ENCODE measurements around the gene ASL. TPM values are rescaled to one million over a fixed set of nuclear protein-coding genes. Genes with fewer than 3 reads are reported as not detected.

Gene ASL
- polyA plus RNA-seq, 2 of the 4 experiments (the other 2 are of a cell fraction): 20.2 to 23.4 TPM

DNA sequence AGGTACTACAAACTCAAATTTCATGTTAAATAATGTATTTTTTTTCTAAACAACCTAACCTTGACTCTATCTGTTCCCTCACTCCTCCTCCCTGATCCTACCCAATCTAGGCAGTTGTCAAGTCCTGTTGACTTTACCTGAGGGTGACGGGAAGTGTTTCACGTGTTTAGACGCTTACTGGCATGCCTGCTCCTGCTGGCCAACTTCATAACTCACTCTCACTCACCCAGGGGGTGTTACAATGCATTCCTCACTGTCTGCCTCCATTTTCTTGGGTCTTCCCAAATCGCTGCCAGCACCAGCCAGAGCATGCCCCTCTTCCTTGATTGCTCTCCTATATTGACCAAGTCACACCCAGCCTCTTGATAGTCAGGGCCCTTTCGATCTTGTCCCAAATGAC, 67.4 kb downstream of the ASL start:
- DNase-seq (ENCODE audit: low read depth in 1 of 2, low spot score in 1 of 2) (no peak), FAIRE-seq (no peak), ATAC-seq (no peak)
- 88% methylated on average over 5 of the region's 5 CpGs for WGBS (ENCODE audit: missing lambda C conversion rate)
- H3K9me3 ChIP-seq: no peaks in the 10 kb centered on the region
- peaks cover 15% of the 10 kb centered on the region; the same call in 2 of the 3 replicates for H3K4me1 ChIP-seq
- H3K4me3 ChIP-seq: no peak overlapping the region
- H3K27ac ChIP-seq: no peak overlapping the region
- no peak overlapping the region for H3K4me2 ChIP-seq
- TF ChIP-seq MYC (IDR thresholded peaks at IDR 0.05; ENCODE audit: borderline replicate concordance, low read length) (no peak), MAZ (IDR thresholded peaks at IDR 0.05; ENCODE audit: borderline replicate concordance, low read depth, low read length) (no peak), ZSCAN20 (CRISPR knock-in tag; IDR thresholded peaks at IDR 0.05) (no peak), HOXB5 (CRISPR knock-in tag; IDR thresholded peaks at IDR 0.05) (no peak)
- ChIA-PET CTCF (no interaction called here), POLR2A (no interaction called here)

Other genes starting within 250 kb of the ASL start
- gene VKORC1L1, start 202.7 kb upstream of the ASL start, polyA plus RNA-seq (2011; rRNA removed): 32.7 and 36.7 TPM in 2 replicates
- gene VKORC1L1, start 202.7 kb upstream of the ASL start, polyA plus RNA-seq (2017; fragmentation: RNase III; extraction: RNeasy Plus Mini Kit Qiagen cat#74134 plus additional on column Dnase treatment): 28.3 to 29.2 TPM (median 29.0 TPM) in 3 replicates
- gene GUSB, start 93.6 kb upstream of the ASL start, polyA plus RNA-seq (2011; rRNA removed): 32.3 and 38.5 TPM in 2 replicates
- gene GUSB, start 93.6 kb upstream of the ASL start, polyA plus RNA-seq (2017; fragmentation: RNase III; extraction: RNeasy Plus Mini Kit Qiagen cat#74134 plus additional on column Dnase treatment): 28.6 to 32.3 TPM (median 32.1 TPM) in 3 replicates
- 26.4 and 33.1 TPM in 2 replicates for gene CRCP, start 39.0 kb downstream of the ASL start, polyA plus RNA-seq (2011; rRNA removed)
- 40.3 to 45.6 TPM (median 40.3 TPM) in 3 replicates for gene CRCP, start 39.0 kb downstream of the ASL start, polyA plus RNA-seq (2017; fragmentation: RNase III; extraction: RNeasy Plus Mini Kit Qiagen cat#74134 plus additional on column Dnase treatment)
- gene TPST1, start 129.5 kb downstream of the ASL start, polyA plus RNA-seq (2011; rRNA removed): 20.4 and 20.8 TPM in 2 replicates
- gene TPST1, start 129.5 kb downstream of the ASL start, polyA plus RNA-seq (2017; fragmentation: RNase III; extraction: RNeasy Plus Mini Kit Qiagen cat#74134 plus additional on column Dnase treatment): 10.5 to 14.7 TPM (median 14.6 TPM) in 3 replicates